Astrocyte of the spinal cord (primary cell): ENCODE data around the gene ARRB1.
"Not testable (repeated sequence)": the region's sequence is repeated elsewhere in the genome, so short reads cannot be mapped to it uniquely, and the experiment has no call there.

Experiments used
- DNase-seq: peaks from one replicate; pipeline ENCODE4 v3.0.0; 2011; ENCODE audit warnings: low read depth, low spot score
- H3K4me3 ChIP-seq: 2 replicates; pipeline ENCODE4 v1.5.1; 2011; ENCODE audit warnings: low read depth, mild to moderate bottlenecking, low read length, moderate library complexity
- in situ Hi-C: cut with HindIII; loops from 2 replicates; pipeline ENCODE4 v1.10.0; 2017; ENCODE audit warnings: low sequenced_read_pairs
- TF ChIP-seq, protein P1 (sequence below): IDR thresholded peaks from 2 replicates; pipeline ENCODE4 v1.5.1; 2012; ENCODE audit warnings: low read depth, mild to moderate bottlenecking, low read length, inconsistent platforms

The ARRB1 gene

DNA sequence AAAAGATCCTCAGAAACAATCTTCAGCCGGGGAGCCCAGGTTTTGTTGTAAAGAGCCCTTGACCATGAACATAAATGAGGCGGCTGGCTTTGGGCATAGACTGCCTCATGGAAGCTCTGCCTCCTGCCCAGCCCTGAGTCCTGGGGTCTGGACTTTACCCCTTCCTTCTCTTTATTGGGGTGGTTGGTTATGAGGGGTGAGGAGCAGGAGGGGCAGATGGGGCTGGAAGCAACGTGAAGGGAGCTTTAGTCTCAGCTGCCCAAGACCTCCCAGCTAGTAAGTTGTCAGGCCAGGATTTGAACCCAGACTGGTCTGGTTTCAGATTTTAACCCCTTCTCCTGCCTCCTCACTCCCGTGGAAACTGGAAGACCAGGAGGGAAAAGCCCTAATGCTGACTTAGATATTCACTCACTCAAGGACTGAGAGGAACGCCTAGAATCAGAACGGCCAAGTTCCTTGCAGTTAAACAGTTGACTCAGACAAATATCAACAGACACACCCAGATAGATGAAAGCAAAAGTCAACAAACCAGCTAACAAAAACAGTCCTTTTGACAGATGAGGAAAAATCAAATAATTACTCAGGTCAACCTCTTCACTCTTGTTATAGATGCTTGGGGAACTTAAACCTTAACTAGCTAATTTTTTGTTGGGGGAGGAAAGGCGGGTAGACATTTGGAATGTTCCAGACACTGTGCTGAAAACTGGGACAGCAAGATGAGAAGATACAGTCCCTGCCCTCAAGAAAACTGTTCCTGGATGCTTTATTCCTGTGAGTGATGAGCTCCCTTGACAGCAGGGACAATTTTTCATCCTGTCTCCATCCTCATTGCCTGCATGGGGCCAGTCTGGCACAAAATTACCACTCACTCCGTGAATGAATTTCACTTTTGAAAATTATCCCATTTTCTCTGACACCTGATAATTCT, 20.8 kb upstream of the ARRB1 start:
- no peak for DNase-seq
- in situ Hi-C loops = no loop called here
- no peak overlapping the region for H3K4me3 ChIP-seq
- TF ChIP-seq, protein P1, sequence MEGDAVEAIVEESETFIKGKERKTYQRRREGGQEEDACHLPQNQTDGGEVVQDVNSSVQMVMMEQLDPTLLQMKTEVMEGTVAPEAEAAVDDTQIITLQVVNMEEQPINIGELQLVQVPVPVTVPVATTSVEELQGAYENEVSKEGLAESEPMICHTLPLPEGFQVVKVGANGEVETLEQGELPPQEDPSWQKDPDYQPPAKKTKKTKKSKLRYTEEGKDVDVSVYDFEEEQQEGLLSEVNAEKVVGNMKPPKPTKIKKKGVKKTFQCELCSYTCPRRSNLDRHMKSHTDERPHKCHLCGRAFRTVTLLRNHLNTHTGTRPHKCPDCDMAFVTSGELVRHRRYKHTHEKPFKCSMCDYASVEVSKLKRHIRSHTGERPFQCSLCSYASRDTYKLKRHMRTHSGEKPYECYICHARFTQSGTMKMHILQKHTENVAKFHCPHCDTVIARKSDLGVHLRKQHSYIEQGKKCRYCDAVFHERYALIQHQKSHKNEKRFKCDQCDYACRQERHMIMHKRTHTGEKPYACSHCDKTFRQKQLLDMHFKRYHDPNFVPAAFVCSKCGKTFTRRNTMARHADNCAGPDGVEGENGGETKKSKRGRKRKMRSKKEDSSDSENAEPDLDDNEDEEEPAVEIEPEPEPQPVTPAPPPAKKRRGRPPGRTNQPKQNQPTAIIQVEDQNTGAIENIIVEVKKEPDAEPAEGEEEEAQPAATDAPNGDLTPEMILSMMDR = no peak

GRCh38 chr11:75369560-75370255, 18.2 kb upstream of the ARRB1 start:
- TF ChIP-seq, protein P1 = no peak
- H3K4me3 ChIP-seq = no peak overlapping the region
- DNase-seq = no peak
- in situ Hi-C loops = no loop called here

- in situ Hi-C loops, H3K4me3 ChIP-seq, DNase-seq: not testable (repeated sequence)
Measured at GRCh38 chr11:75366826-75367225, 15.4 kb upstream of the ARRB1 start.

DNA sequence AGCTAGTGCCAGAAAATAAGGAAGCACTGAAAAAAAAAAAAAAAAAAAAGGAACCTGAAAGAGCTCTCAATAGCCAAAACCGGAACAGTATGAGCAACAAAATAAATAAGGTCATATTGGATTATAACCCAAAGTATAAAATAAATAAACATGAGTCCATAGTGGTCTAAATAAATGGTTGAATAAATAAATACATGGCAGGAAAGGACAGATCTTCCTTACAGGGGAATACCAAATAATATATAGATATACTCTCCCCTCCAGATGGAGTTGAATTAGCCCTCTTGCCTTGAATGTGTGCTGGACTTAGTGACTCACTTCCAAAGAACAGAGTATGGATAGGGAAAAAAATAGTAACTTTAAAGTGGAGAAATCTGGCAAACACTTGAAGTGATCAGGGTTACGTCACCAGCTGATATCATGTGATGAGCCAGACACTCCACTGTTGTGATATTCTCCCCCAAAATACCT, 14.3 kb upstream of the ARRB1 start:
- TF ChIP-seq, protein P1 = no peak
- in situ Hi-C loops = no loop called here
- DNase-seq = peak; percentile 51
- H3K4me3 ChIP-seq = no peak overlapping the region

DNA sequence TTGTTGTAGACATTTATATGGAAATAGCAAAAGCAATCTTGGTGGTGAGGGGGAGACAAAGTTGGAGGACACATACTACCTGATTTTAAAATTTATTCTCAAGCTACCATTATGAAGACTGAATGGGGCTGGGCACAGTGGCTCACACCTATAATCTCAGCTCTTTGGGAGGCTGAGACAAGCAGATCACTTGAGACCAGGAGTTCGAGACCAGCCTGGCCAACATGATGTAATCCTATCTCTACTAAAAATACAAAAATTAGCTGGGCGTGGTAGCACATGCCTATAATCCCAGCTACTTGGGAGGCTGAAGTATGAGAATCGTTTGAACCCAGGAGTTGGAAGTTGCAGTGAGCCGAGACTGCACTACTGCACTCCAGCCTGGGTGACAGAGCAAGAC, 10.8 kb upstream of the ARRB1 start:
- in situ Hi-C loops, H3K4me3 ChIP-seq, DNase-seq: not testable (repeated sequence)

GRCh38 chr11:75356613-75357012, 5.2 kb upstream of the ARRB1 start:
- in situ Hi-C loops = no loop called here
- TF ChIP-seq, protein P1 = no peak
- no peak for DNase-seq
- no peak overlapping the region for H3K4me3 ChIP-seq

DNA sequence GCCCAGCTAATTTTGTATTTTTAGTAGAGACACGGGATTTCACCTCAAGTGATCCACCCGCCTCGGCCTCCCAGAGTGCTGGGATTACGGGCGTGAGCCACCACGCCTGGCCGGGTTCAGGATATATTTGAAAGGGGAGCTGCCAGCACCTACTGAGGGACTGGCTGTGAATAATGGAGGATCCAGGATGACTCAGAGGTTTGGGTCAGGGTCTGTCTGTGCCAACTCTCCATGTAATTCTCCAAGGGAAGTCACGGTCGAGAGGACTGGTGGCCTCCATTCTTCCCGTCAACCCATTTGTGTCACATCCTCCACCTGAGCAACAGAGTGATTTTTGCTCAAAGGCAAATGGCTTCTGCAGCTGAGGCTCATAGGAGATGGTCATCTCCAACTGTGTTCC, 3.6 kb upstream of the ARRB1 start:
- TF ChIP-seq, protein P1 = no peak
- H3K4me3 ChIP-seq = no peak overlapping the region
- no peak for DNase-seq
- in situ Hi-C loops = no loop called here
